HTR-8/SVneo (cell line): ENCODE measurements around the gene KAZN.
A peak's percentile ranks its signal among the peaks of the same experiment; 100 is the strongest.

Source experiments
- DNase-seq: peaks from one replicate; pipeline ENCODE4 v3.0.0; 2011; ENCODE audit warnings: low spot score, mixed read lengths; ENCODE audit not compliant: insufficient read length
- FAIRE-seq: peaks from 2 replicates; lab custom pipeline; 2011; peaks lifted over from hg19 to GRCh38; lab: Jason Lieb, UNC

The KAZN gene

GRCh38 chr1:14733779-14734140, 135.3 kb downstream of the KAZN start:
- FAIRE-seq (no peak), DNase-seq (no peak)

GRCh38 chr1:14735841-14736240, 137.4 kb downstream of the KAZN start:
- DNase-seq, result no peak
- no peak for FAIRE-seq

- DNase-seq, result no peak
- no peak for FAIRE-seq
Observed at GRCh38 chr1:14737561-14738094, 139.1 kb downstream of the KAZN start.

- FAIRE-seq (no peak), DNase-seq (no peak)
Observed at GRCh38 chr1:14738235-14738634, 139.8 kb downstream of the KAZN start.

DNA sequence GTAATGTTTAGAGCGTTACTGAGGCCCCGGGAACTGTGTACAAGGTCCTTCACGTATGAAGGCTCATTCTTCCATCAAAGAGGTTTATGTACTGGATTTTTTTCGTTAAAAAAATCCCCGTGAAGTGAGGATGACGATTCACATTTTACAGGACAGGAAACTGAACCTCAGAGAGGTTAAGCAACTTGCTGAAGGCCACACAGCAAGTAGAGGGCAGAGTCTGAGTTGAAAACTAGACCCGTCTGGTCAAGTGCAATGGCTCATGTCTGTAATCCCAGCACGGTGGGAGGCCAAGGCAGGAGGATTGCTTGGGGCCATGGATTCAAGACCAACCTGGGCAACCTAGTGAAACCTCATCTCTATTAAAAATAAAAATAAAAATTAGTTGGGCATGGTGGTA, 140.2 kb downstream of the KAZN start:
- DNase-seq, result no peak
- FAIRE-seq, result no peak

GRCh38 chr1:14739082-14739832, 140.8 kb downstream of the KAZN start:
- DNase-seq (no peak), FAIRE-seq (no peak)

GRCh38 chr1:14740016-14740415, 141.5 kb downstream of the KAZN start:
- FAIRE-seq (no peak), DNase-seq (no peak)

- DNase-seq, result no peak
- FAIRE-seq, result no peak
Observed at GRCh38 chr1:14741082-14741481, 142.6 kb downstream of the KAZN start.

- FAIRE-seq, result no peak
- DNase-seq, result no peak
Observed at GRCh38 chr1:14741532-14741931, 143.0 kb downstream of the KAZN start.

- peak; percentile 36 for FAIRE-seq
Observed at GRCh38 chr1:14742181-14742980, 143.9 kb downstream of the KAZN start.

DNA sequence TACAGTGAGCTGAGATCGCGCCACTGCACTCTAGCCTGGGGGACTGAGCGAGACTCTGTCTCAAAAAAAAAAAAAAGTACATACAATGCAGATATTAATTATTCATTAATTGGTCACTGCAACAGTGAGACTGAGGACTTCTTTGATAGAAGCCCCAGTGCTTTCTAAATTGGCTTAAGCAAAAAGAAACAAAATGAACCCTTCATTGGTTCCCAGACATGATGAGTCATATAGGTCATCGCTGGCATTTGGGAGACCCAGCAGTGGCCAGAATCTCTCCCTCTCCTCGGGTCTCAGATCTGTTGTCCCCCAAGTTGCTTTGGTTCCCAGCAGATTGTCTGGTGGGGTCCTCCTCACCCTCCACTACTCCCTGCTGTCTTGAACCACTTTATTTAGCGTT, 144.9 kb downstream of the KAZN start:
- FAIRE-seq (no peak), DNase-seq (no peak)

More at GRCh38 chr1:14742181-14742980, 143.9 kb downstream of the KAZN start:
- DNase-seq, result peak; percentile 48

DNA sequence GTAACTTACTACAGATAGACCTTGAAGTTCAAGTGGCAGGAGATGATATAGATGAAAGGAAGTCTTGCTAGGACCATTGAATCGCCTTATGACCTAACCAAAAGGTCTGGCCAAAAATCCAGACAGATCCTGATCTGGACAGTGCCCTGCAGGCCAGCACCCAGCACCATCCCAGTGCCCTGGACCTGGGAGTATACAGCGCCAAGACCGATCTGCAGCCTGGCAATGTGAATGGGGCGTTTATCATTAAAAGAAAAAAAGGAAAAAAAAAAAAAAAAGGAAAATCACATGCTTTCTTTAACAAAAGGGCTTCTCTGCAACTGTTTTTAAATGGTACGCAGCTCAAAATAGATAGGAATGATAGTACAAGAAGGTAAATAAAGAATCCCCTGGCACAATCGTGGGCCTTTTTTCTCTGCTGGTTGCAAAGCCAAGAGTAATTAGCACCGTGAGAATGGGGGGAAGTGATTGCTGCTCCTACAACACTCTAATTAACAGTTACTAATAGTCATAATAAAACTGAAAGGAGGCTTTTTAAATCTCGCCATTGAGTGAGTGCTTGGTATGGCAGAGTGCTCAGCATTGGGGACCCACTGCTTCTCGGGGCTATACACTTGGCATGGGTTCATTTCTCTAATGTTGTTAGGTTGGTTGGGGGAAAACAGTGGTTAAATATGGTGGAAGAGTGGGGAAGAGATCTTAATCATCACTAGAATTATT, 146.7 kb downstream of the KAZN start:
- DNase-seq (no peak), FAIRE-seq (no peak)

DNA sequence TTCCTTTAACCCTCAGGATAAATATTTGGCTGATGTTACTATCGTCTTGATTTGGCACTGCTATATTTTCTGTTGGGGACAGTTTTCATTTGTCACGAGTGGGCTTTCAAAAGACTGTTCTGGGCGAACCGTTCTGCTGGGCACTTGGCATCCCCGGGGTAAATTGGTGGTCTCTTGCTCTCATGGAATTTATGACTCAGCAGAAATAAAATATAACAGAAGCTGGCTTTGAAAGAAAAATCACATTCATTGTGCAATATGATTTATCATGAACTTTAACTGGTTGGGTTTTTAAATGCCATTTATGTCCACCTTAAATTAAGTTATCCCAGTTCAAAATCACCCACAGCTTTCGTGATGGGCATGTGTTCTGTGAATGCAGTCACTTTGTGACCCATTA, 147.3 kb downstream of the KAZN start:
- DNase-seq, result no peak
- FAIRE-seq, result no peak

DNA sequence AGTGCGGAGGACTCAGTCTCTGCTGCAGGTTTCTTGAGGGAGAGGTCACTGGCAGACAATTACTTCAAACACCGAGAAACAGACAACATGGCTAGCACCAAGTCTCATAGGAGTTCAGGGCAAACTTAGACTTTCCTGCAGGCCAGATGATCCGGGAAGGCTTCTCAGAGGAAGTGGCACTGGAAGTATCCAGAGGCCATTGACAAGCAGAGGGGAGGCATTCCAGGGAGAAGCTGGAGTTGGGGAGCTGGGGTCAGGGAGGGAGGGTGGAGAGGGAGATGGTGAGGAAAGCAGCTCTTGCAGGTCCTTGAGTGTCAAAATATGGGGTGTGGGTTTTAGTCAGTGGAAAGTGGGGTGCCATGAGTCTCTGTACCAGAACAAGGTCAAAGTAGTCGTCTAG, 147.9 kb downstream of the KAZN start:
- no peak for DNase-seq
- FAIRE-seq, result no peak

GRCh38 chr1:14748151-14748550, 149.7 kb downstream of the KAZN start:
- FAIRE-seq, result no peak
- no peak for DNase-seq

- FAIRE-seq (no peak), DNase-seq (no peak)
Observed at GRCh38 chr1:14748977-14749376, 150.5 kb downstream of the KAZN start.

GRCh38 chr1:14750490-14750889, 152.0 kb downstream of the KAZN start:
- no peak for FAIRE-seq
- DNase-seq, result no peak

GRCh38 chr1:14755518-14756252, 157.2 kb downstream of the KAZN start:
- DNase-seq, result no peak

GRCh38 chr1:14756589-14757285, 158.3 kb downstream of the KAZN start:
- FAIRE-seq (no peak), DNase-seq (no peak)

More at GRCh38 chr1:14755518-14756252, 157.2 kb downstream of the KAZN start:
- no peak for FAIRE-seq

GRCh38 chr1:14757286-14757625, 158.8 kb downstream of the KAZN start:
- no peak for FAIRE-seq

More at GRCh38 chr1:14757286-14757625, 158.8 kb downstream of the KAZN start:
- DNase-seq, result no peak
